ENCODE data around the gene TP53RK. TPM values are rescaled to one million over a fixed set of nuclear protein-coding genes. Genes with fewer than 3 reads are reported as not detected.
A peak's percentile ranks its signal among the peaks of the same experiment; 100 is the strongest.

The TP53RK gene
- total RNA-seq (ENCODE audit: low replicate concordance) = 12.4 and 17.4 TPM in 2 replicates

GRCh38 chr20:46689082-46689753 lies at the start of gene TP53RK:
TSS of gene TP53RK (minus strand) at chr20:46689444. CDS start at chr20:46689414, 30 bp downstream.
- peak within 1 kb of the TSS; percentile 73 for H3K4me3 ChIP-seq (ENCODE audit: low read depth, low read length)
- DNase-seq (ENCODE audit: low read depth) = peak; percentile 100
- peak; percentile 47 for TF ChIP-seq CTCF (IDR thresholded peaks at IDR 0.05; ENCODE audit: insufficient read depth, low read length)

GRCh38 chr20:46735436-46735835 lies 46.2 kb upstream of the TP53RK start:
- no peak overlapping the region for H3K4me3 ChIP-seq (ENCODE audit: low read depth, low read length)
- no peak for DNase-seq (ENCODE audit: low read depth)
- no peak for TF ChIP-seq CTCF (IDR thresholded peaks at IDR 0.05; ENCODE audit: insufficient read depth, low read length)

GRCh38 chr20:46731770-46732169 lies 42.5 kb upstream of the TP53RK start:
- no peak for DNase-seq (ENCODE audit: low read depth)
- H3K4me3 ChIP-seq (ENCODE audit: low read depth, low read length) = no peak overlapping the region
- no peak for TF ChIP-seq CTCF (IDR thresholded peaks at IDR 0.05; ENCODE audit: insufficient read depth, low read length)

- no peak for TF ChIP-seq CTCF (IDR thresholded peaks at IDR 0.05; ENCODE audit: insufficient read depth, low read length)
- H3K4me3 ChIP-seq (ENCODE audit: low read depth, low read length) = no peak overlapping the region
- DNase-seq (ENCODE audit: low read depth) = no peak
Observed at GRCh38 chr20:46725186-46726165, 36.2 kb upstream of the TP53RK start.

- no peak for DNase-seq (ENCODE audit: low read depth)
- no peak overlapping the region for H3K4me3 ChIP-seq (ENCODE audit: low read depth, low read length)
- TF ChIP-seq CTCF (IDR thresholded peaks at IDR 0.05; ENCODE audit: insufficient read depth, low read length) = no peak
Observed at GRCh38 chr20:46724343-46724959, 35.2 kb upstream of the TP53RK start.

GRCh38 chr20:46723039-46723438 lies 33.8 kb upstream of the TP53RK start:
- no peak for DNase-seq (ENCODE audit: low read depth)
- H3K4me3 ChIP-seq (ENCODE audit: low read depth, low read length) = no peak overlapping the region
- no peak for TF ChIP-seq CTCF (IDR thresholded peaks at IDR 0.05; ENCODE audit: insufficient read depth, low read length)

Data from fibroblast of the aortic adventitia (primary cell).